ENCODE results near the gene HOXB7. TPM values are rescaled to one million over a fixed set of nuclear protein-coding genes. Genes with fewer than 3 reads are reported as not detected.

The HOXB7 gene
- total and polyA plus RNA-seq, 4 donors, result 0.08 to 0.31 (median 0.27) TPM

DNA sequence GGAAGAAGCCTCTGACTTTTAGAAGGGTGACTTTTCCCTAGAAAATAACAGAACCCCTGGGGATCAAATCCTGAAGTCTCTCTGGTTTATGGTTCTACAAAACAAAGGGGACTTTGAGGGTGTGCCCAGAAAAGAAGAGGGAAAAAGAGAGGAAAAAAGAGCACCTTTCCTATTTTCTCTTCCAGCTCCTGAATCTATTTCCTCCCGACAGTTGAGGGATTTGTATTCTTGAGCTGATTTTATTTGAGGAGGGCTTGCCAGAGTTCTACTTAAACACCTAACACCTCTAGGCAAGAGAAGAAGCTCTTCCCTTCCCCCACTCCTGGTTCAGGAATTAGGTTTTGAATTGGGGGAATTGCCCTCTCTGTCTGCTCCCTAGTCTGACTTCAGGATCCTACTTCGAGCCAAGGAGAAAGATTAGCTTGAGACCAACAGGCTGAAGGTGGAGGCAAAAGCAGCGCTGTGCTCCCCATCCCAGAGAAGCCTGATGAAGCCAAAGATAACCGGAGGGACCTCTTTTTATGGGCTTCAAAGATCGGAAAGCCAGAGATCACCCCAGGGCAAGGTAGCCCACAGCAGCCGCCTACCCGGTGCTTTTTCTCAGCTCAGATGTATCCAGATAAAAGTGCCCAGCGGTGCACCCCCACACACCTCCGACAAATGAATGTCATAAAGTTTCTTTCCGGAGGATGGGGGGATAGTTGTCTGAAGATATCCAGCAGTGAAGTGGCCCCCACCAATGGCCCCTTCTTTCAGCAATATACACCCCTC lies 21.6 kb downstream of the HOXB7 start:
- Histone ChIP-seq H3K27ac (ENCODE audit: low read depth in 1 of 2, low read length in 2 of 2) (no peak overlapping the region), H3K9ac (ENCODE audit: low read depth in 1 of 2, low read length in 2 of 2) (no peak overlapping the region), H3K36me3 (ENCODE audit: control insufficient read depth in 4 of 4, insufficient read depth in 3 of 4, low read depth in 1 of 4, low read length in 3 of 4) (no peaks in the 10 kb centered on the region), H3K9me3 (ENCODE audit: control insufficient read depth in 4 of 4, low read length in 3 of 4) (no peaks in the 10 kb centered on the region), H3K4me1 (ENCODE audit: control insufficient read depth in 4 of 4, insufficient read depth in 4 of 4, low read length in 3 of 4) (peaks cover 2 to 27% (median 13%) of the 10 kb centered on the region in 4 donors), H3K27me3 (ENCODE audit: control insufficient read depth in 4 of 4, insufficient read depth in 4 of 4, low read length in 3 of 4) (peaks cover 1 to 15% (median 5%) of the 10 kb centered on the region in 4 donors), H3K4me3 (ENCODE audit: low read depth in 1 of 3, low read length in 3 of 3) (no peak overlapping the region)
- TF ChIP-seq GABPA (IDR thresholded peaks at IDR 0.05 in 1 of 2, conservative IDR thresholded peaks at IDR 0.05 in 1 of 2), result no peak
- WGBS, result 30% methylated on average over 10 of the region's 10 CpGs
- no peak for DNase-seq (ENCODE audit: low spot score)

DNA sequence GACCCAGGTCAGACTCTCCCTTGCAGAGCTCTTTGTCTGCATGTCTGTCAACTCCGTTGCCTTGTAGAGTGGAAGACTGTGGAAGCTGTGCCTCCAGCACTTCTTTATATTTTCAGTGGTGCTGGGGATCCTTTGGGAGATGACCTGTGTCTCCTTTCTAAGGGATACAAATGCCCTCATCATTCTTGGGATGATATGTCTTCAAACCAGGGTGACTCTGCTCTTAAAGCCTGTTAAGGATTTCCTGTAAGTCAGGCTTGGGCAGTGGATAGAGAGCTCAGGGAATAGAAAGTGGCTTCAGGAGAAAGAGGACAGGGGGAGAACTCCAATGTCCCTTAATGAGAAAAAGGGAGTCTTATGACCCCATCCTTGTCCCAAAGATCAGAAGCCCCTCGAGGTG lies 22.3 kb downstream of the HOXB7 start:
- H3K27ac ChIP-seq (ENCODE audit: low read depth in 1 of 2, low read length in 2 of 2), result no peak overlapping the region
- H3K36me3 ChIP-seq (ENCODE audit: control insufficient read depth in 4 of 4, insufficient read depth in 3 of 4, low read depth in 1 of 4, low read length in 3 of 4), result no peaks in the 10 kb centered on the region
- peaks cover 0 to 16% (median 7%) of the 10 kb centered on the region in 4 donors for H3K27me3 ChIP-seq (ENCODE audit: control insufficient read depth in 4 of 4, insufficient read depth in 4 of 4, low read length in 3 of 4)
- H3K4me3 ChIP-seq (ENCODE audit: low read depth in 1 of 3, low read length in 3 of 3), result no peak overlapping the region
- no peaks in the 10 kb centered on the region for H3K9me3 ChIP-seq (ENCODE audit: control insufficient read depth in 4 of 4, low read length in 3 of 4)
- no peak overlapping the region for H3K9ac ChIP-seq (ENCODE audit: low read depth in 1 of 2, low read length in 2 of 2)
- 31% methylated on average over 2 of the region's 2 CpGs for WGBS
- TF ChIP-seq, protein P1, sequence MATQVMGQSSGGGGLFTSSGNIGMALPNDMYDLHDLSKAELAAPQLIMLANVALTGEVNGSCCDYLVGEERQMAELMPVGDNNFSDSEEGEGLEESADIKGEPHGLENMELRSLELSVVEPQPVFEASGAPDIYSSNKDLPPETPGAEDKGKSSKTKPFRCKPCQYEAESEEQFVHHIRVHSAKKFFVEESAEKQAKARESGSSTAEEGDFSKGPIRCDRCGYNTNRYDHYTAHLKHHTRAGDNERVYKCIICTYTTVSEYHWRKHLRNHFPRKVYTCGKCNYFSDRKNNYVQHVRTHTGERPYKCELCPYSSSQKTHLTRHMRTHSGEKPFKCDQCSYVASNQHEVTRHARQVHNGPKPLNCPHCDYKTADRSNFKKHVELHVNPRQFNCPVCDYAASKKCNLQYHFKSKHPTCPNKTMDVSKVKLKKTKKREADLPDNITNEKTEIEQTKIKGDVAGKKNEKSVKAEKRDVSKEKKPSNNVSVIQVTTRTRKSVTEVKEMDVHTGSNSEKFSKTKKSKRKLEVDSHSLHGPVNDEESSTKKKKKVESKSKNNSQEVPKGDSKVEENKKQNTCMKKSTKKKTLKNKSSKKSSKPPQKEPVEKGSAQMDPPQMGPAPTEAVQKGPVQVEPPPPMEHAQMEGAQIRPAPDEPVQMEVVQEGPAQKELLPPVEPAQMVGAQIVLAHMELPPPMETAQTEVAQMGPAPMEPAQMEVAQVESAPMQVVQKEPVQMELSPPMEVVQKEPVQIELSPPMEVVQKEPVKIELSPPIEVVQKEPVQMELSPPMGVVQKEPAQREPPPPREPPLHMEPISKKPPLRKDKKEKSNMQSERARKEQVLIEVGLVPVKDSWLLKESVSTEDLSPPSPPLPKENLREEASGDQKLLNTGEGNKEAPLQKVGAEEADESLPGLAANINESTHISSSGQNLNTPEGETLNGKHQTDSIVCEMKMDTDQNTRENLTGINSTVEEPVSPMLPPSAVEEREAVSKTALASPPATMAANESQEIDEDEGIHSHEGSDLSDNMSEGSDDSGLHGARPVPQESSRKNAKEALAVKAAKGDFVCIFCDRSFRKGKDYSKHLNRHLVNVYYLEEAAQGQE (IDR thresholded peaks at IDR 0.05), result no peak
- TF ChIP-seq EGR1 (IDR thresholded peaks at IDR 0.05; ENCODE audit: low read depth in 2 of 2) (no peak), TAF1 (conservative IDR thresholded peaks at IDR 0.05) (no peak), RAD21 (IDR thresholded peaks at IDR 0.05) (no peak), HNF4G (IDR thresholded peaks at IDR 0.05) (no peak), YY1 (IDR thresholded peaks at IDR 0.05) (no peak), SP1 (IDR thresholded peaks at IDR 0.05) (no peak), JUND (IDR thresholded peaks at IDR 0.05) (no peak), GABPA (IDR thresholded peaks at IDR 0.05 in 1 of 2, conservative IDR thresholded peaks at IDR 0.05 in 1 of 2) (no peak), RXRA (IDR thresholded peaks at IDR 0.05) (no peak), FOXA2 (IDR thresholded peaks at IDR 0.05) (no peak)
- TF ChIP-seq, protein P2, sequence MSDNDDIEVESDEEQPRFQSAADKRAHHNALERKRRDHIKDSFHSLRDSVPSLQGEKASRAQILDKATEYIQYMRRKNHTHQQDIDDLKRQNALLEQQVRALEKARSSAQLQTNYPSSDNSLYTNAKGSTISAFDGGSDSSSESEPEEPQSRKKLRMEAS (IDR thresholded peaks at IDR 0.05), result no peak
- TF ChIP-seq, protein P3, sequence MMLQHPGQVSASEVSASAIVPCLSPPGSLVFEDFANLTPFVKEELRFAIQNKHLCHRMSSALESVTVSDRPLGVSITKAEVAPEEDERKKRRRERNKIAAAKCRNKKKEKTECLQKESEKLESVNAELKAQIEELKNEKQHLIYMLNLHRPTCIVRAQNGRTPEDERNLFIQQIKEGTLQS (IDR thresholded peaks at IDR 0.05), result no peak
- peaks cover 2 to 24% (median 13%) of the 10 kb centered on the region in 4 donors for H3K4me1 ChIP-seq (ENCODE audit: control insufficient read depth in 4 of 4, insufficient read depth in 4 of 4, low read length in 3 of 4)
- DNase-seq (ENCODE audit: low spot score), result no peak

DNA sequence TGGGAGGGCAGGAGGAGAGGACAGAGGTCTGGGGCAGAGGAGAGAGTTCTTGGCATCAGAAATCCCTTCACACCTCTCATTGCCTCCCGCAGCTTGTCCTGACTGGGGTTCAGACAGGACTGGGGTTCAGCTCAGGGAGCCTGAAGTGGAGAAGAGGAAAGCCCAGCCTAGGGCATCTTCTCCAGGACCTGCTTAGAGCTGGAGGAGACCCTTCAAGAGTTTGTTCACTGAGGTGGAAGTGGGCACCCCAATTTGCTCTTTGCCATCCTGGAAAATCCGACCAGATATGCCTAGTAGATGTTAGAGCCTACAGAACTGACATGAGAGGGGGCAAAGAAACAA lies 22.8 kb downstream of the HOXB7 start:
- H3K9me3 ChIP-seq (ENCODE audit: control insufficient read depth in 4 of 4, low read length in 3 of 4), result no peaks in the 10 kb centered on the region
- peaks cover 2 to 20% (median 13%) of the 10 kb centered on the region in 4 donors for H3K4me1 ChIP-seq (ENCODE audit: control insufficient read depth in 4 of 4, insufficient read depth in 4 of 4, low read length in 3 of 4)
- no peak overlapping the region for H3K4me3 ChIP-seq (ENCODE audit: low read depth in 1 of 3, low read length in 3 of 3)
- DNase-seq (ENCODE audit: low spot score), result no peak
- peaks cover 0 to 20% (median 11%) of the 10 kb centered on the region in 4 donors for H3K27me3 ChIP-seq (ENCODE audit: control insufficient read depth in 4 of 4, insufficient read depth in 4 of 4, low read length in 3 of 4)
- peak overlapping the region in 1 of 2 donors; percentile 19 for H3K27ac ChIP-seq (ENCODE audit: low read depth in 1 of 2, low read length in 2 of 2)
- H3K9ac ChIP-seq (ENCODE audit: low read depth in 1 of 2, low read length in 2 of 2), result no peak overlapping the region
- WGBS, result 49% methylated on average over 2 of the region's 2 CpGs
- H3K36me3 ChIP-seq (ENCODE audit: control insufficient read depth in 4 of 4, insufficient read depth in 3 of 4, low read depth in 1 of 4, low read length in 3 of 4), result no peaks in the 10 kb centered on the region
- no peak for TF ChIP-seq FOXA1 (IDR thresholded peaks at IDR 0.05)
- TF ChIP-seq EGR1 (IDR thresholded peaks at IDR 0.05; ENCODE audit: low read depth in 2 of 2), result no peak
- no peak for TF ChIP-seq YY1 (IDR thresholded peaks at IDR 0.05)
- TF ChIP-seq, protein P3 (IDR thresholded peaks at IDR 0.05), result no peak
- TF ChIP-seq, protein P1 (IDR thresholded peaks at IDR 0.05), result no peak
- TF ChIP-seq TAF1 (conservative IDR thresholded peaks at IDR 0.05), result no peak
- TF ChIP-seq, protein P4, sequence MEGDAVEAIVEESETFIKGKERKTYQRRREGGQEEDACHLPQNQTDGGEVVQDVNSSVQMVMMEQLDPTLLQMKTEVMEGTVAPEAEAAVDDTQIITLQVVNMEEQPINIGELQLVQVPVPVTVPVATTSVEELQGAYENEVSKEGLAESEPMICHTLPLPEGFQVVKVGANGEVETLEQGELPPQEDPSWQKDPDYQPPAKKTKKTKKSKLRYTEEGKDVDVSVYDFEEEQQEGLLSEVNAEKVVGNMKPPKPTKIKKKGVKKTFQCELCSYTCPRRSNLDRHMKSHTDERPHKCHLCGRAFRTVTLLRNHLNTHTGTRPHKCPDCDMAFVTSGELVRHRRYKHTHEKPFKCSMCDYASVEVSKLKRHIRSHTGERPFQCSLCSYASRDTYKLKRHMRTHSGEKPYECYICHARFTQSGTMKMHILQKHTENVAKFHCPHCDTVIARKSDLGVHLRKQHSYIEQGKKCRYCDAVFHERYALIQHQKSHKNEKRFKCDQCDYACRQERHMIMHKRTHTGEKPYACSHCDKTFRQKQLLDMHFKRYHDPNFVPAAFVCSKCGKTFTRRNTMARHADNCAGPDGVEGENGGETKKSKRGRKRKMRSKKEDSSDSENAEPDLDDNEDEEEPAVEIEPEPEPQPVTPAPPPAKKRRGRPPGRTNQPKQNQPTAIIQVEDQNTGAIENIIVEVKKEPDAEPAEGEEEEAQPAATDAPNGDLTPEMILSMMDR (IDR thresholded peaks at IDR 0.05; ENCODE audit: low read depth, low read length, missing input control), result no peak

Data from liver (tissue), 9 donors.